ENCODE data around the gene FAM107B. TPM values are rescaled to one million over a fixed set of nuclear protein-coding genes. Genes with fewer than 3 reads are reported as not detected.

The FAM107B gene
- total RNA-seq, 1 experiment from 2014 or later = 144 TPM

- no peaks in the 10 kb centered on the region for H3K36me3 ChIP-seq (ENCODE audit: low read depth)
- ChIA-PET POLR2A (ENCODE audit: unreplicated experiment) (interaction anchor here (0.6 kb wide), 1 partner anchor 320 kb away, joined by 5 read pairs; no protein-coding TSS in a partner anchor), CTCF (interaction anchor here (0.6 kb wide), 1 partner anchor 551 kb away, joined by 6 read pairs; no protein-coding TSS in a partner anchor)
- H3K4me3 ChIP-seq = no peak overlapping the region
- H3K4me2 ChIP-seq = no peak overlapping the region
- H3K27ac ChIP-seq = no peak overlapping the region
- DNase-seq = no peak
- intact Hi-C loops (cut with micrococcal nuclease; ENCODE audit: unreplicated experiment) = no loop called here
- H3K9me2 ChIP-seq (ENCODE audit: insufficient read depth) = no peaks in the 10 kb centered on the region
- no peaks in the 10 kb centered on the region for H4K20me1 ChIP-seq (ENCODE audit: insufficient read depth)
- H3K79me2 ChIP-seq (ENCODE audit: low read depth) = no peaks in the 10 kb centered on the region
- H3F3A ChIP-seq (ENCODE audit: insufficient read depth, low read depth) = no peaks in the 10 kb centered on the region
- no peak overlapping the region for H2AFZ ChIP-seq
- no peaks in the 10 kb centered on the region for H3K9me3 ChIP-seq (ENCODE audit: insufficient read depth, low read depth)
- no peaks in the 10 kb centered on the region for H3K27me3 ChIP-seq (ENCODE audit: insufficient read depth, low read depth)
- peaks cover 5% of the 10 kb centered on the region; the same call in 1 of the 2 replicates for H3K4me1 ChIP-seq (replicated peaks; ENCODE audit: insufficient read depth)
- BruUV-seq (replicated peaks) = no TSS peak
- TF ChIP-seq CTCF (conservative IDR thresholded peaks at IDR 0.05) (no peak), EZH2 (IDR thresholded peaks at IDR 0.05; ENCODE audit: low read depth) (no peak)
These were observed 292.9 kb downstream of the FAM107B start for GRCh38 chr10:14481752-14482151.

GRCh38 chr10:14481014-14481413 lies 293.7 kb downstream of the FAM107B start:
- TF ChIP-seq EZH2 (IDR thresholded peaks at IDR 0.05; ENCODE audit: low read depth) = no peak
- TF ChIP-seq CTCF (conservative IDR thresholded peaks at IDR 0.05) = no peak
- H3K4me1 ChIP-seq (replicated peaks; ENCODE audit: insufficient read depth) = peaks cover 7% of the 10 kb centered on the region; the same call in 1 of the 2 replicates
- H3K4me3 ChIP-seq = no peak overlapping the region
- H3K9me2 ChIP-seq (ENCODE audit: insufficient read depth) = no peaks in the 10 kb centered on the region
- no peaks in the 10 kb centered on the region for H3K9me3 ChIP-seq (ENCODE audit: insufficient read depth, low read depth)
- H3K27me3 ChIP-seq (ENCODE audit: insufficient read depth, low read depth) = no peaks in the 10 kb centered on the region
- ChIA-PET CTCF (interaction anchor here (0.6 kb wide), 1 partner anchor 477 kb away, joined by 4 read pairs; no protein-coding TSS in a partner anchor), POLR2A (ENCODE audit: unreplicated experiment) (no interaction called here)
- H3K4me2 ChIP-seq = no peak overlapping the region
- H3F3A ChIP-seq (ENCODE audit: insufficient read depth, low read depth) = no peaks in the 10 kb centered on the region
- no peaks in the 10 kb centered on the region for H3K79me2 ChIP-seq (ENCODE audit: low read depth)
- no peaks in the 10 kb centered on the region for H4K20me1 ChIP-seq (ENCODE audit: insufficient read depth)
- no peak overlapping the region for H3K27ac ChIP-seq
- intact Hi-C loops (cut with micrococcal nuclease; ENCODE audit: unreplicated experiment) = no loop called here
- no peak for DNase-seq
- no peaks in the 10 kb centered on the region for H3K36me3 ChIP-seq (ENCODE audit: low read depth)
- BruUV-seq (replicated peaks) = no TSS peak
- no peak overlapping the region for H2AFZ ChIP-seq

GRCh38 chr10:14478604-14479003 lies 296.1 kb downstream of the FAM107B start:
- H4K20me1 ChIP-seq (ENCODE audit: insufficient read depth) = no peaks in the 10 kb centered on the region
- no peak overlapping the region for H3K4me2 ChIP-seq
- BruUV-seq (replicated peaks) = no TSS peak
- TF ChIP-seq EZH2 (IDR thresholded peaks at IDR 0.05; ENCODE audit: low read depth) (no peak), CTCF (conservative IDR thresholded peaks at IDR 0.05) (peak; percentile 49; the same call in 1 of the 2 replicates)
- peak in 1 of 2 experiments; percentile 46 for DNase-seq
- H3K79me2 ChIP-seq (ENCODE audit: low read depth) = no peaks in the 10 kb centered on the region
- H3K9me2 ChIP-seq (ENCODE audit: insufficient read depth) = no peaks in the 10 kb centered on the region
- CTCF ChIA-PET = interaction anchor here (1.2 kb wide), 1 partner anchor 93 kb away, joined by 3 read pairs; no protein-coding TSS in a partner anchor
- intact Hi-C loops (cut with micrococcal nuclease; ENCODE audit: unreplicated experiment) = loop anchor here (1.0 to 5.0 kb wide), 4 partner anchors 176 to 691 kb away; no protein-coding TSS in a partner anchor
- H3K27me3 ChIP-seq (ENCODE audit: insufficient read depth, low read depth) = no peaks in the 10 kb centered on the region
- no peak overlapping the region for H3K27ac ChIP-seq
- no peaks in the 10 kb centered on the region for H3K9me3 ChIP-seq (ENCODE audit: insufficient read depth, low read depth)
- H2AFZ ChIP-seq = no peak overlapping the region
- POLR2A ChIA-PET (ENCODE audit: unreplicated experiment) = interaction anchor here (0.6 to 0.7 kb wide), 2 partner anchors 62 to 299 kb away, joined by 3 to 6 read pairs; no protein-coding TSS in a partner anchor
- peaks cover 7% of the 10 kb centered on the region; the same call in 1 of the 2 replicates for H3K4me1 ChIP-seq (replicated peaks; ENCODE audit: insufficient read depth)
- no peaks in the 10 kb centered on the region for H3F3A ChIP-seq (ENCODE audit: insufficient read depth, low read depth)
- no peak overlapping the region for H3K4me3 ChIP-seq
- H3K36me3 ChIP-seq (ENCODE audit: low read depth) = no peaks in the 10 kb centered on the region

All from PC-9 (cell line).